ENCODE results near the gene ARTN. TPM values are rescaled to one million over a fixed set of nuclear protein-coding genes. Genes with fewer than 3 reads are reported as not detected.
A peak's percentile ranks its signal among the peaks of the same experiment; 100 is the strongest.

ARTN gene
- total and polyA plus RNA-seq, 9 of the 15 experiments (the other 6 are each of a cell fraction or from before 2014, with no cell fraction given): 0.06 to 0.38 TPM; not detected in 7

DNA sequence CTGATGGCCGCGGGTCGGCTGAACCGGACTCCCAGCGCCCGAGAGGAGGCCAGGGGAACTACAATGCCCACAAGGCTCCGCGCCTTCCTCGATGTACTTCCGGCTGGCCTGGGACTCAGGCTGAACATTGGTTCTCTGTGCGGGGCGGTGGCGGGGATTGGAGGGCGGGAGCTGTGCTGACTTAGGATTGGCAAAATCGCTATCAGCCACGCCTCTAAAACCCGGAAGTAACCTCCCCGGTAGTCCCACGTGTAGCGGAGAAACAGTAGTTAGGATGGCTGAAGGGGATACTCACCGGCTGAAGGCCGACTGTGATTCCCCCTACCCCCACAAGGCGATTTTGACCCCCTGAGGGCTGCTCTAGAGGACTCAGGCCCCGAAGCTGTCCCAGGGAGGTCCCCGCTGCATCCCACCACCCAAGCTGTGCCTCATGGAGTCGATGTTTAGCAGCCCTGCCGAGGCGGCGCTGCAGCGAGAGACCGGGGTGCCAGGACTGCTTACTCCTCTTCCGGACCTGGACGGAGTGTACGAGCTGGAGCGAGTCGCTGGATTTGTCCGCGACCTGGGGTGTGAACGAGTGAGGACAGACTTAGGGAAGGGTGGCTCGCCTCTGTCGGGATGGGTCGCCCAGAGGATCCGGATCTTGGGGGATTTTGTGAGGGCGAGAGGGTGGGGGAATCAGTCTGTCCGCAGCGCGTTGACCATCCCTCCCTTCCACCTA, 36.3 kb downstream of the ARTN start, which contains the start of gene DPH2 (continued):
- TF ChIP-seq, protein P1, sequence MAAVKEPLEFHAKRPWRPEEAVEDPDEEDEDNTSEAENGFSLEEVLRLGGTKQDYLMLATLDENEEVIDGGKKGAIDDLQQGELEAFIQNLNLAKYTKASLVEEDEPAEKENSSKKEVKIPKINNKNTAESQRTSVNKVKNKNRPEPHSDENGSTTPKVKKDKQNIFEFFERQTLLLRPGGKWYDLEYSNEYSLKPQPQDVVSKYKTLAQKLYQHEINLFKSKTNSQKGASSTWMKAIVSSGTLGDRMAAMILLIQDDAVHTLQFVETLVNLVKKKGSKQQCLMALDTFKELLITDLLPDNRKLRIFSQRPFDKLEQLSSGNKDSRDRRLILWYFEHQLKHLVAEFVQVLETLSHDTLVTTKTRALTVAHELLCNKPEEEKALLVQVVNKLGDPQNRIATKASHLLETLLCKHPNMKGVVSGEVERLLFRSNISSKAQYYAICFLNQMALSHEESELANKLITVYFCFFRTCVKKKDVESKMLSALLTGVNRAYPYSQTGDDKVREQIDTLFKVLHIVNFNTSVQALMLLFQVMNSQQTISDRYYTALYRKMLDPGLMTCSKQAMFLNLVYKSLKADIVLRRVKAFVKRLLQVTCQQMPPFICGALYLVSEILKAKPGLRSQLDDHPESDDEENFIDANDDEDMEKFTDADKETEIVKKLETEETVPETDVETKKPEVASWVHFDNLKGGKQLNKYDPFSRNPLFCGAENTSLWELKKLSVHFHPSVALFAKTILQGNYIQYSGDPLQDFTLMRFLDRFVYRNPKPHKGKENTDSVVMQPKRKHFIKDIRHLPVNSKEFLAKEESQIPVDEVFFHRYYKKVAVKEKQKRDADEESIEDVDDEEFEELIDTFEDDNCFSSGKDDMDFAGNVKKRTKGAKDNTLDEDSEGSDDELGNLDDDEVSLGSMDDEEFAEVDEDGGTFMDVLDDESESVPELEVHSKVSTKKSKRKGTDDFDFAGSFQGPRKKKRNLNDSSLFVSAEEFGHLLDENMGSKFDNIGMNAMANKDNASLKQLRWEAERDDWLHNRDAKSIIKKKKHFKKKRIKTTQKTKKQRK (IDR thresholded peaks at IDR 0.05; ENCODE audit: borderline replicate concordance, low read depth, low read length): peak; percentile 67; the same call in 1 of the 2 replicates
- TF ChIP-seq AFF1 (IDR thresholded peaks at IDR 0.05; ENCODE audit: low read depth in 1 of 2, partially characterized antibody in 2 of 2): peak; percentile 17 to 87
- TF ChIP-seq CHD2 (IDR thresholded peaks at IDR 0.05; ENCODE audit: low read depth, low read length): peak; percentile 61; the same call in 1 of the 2 replicates
- no peak for TF ChIP-seq HLTF (IDR thresholded peaks at IDR 0.05)
- no peak for TF ChIP-seq MCM3 (IDR thresholded peaks at IDR 0.05)
- TF ChIP-seq TGIF2 (CRISPR knock-in tag; IDR thresholded peaks at IDR 0.05): no peak
- no peak for TF ChIP-seq STAT5B (CRISPR knock-in tag; IDR thresholded peaks at IDR 0.05)
- TF ChIP-seq PCBP1 (IDR thresholded peaks at IDR 0.05; ENCODE audit: low read depth, low read length, poor library complexity, severe bottlenecking): no peak
- no peak for TF ChIP-seq KHSRP (IDR thresholded peaks at IDR 0.05)
- no peak for TF ChIP-seq ZNF224 (CRISPR knock-in tag; IDR thresholded peaks at IDR 0.05)
- 0 out of 2 replicates have a peak, but pooled peaks have one; percentile 22 for TF ChIP-seq OTX1 (CRISPR knock-in tag; IDR thresholded peaks at IDR 0.05)
- TF ChIP-seq SAP30 (IDR thresholded peaks at IDR 0.05; ENCODE audit: borderline replicate concordance, insufficient read depth, low read depth, low read length, poor library complexity, severe bottlenecking): peak; percentile 100
- no peak for TF ChIP-seq COPS2 (conservative IDR thresholded peaks at IDR 0.05)
- peak; percentile 37; the same call in 1 of the 2 replicates for TF ChIP-seq LEF1 (IDR thresholded peaks at IDR 0.05)
- no peak for TF ChIP-seq ZNF354B (CRISPR knock-in tag; IDR thresholded peaks at IDR 0.05)
- TF ChIP-seq SP2 (IDR thresholded peaks at IDR 0.05; ENCODE audit: extremely low read depth, low read depth, low read length, poor library complexity, severe bottlenecking): peak; percentile 69
- peak; percentile 51; the same call in 1 of the 2 replicates for TF ChIP-seq POLR2AphosphoS5 (IDR thresholded peaks at IDR 0.05; ENCODE audit: control insufficient read depth, insufficient read depth, low read depth, low read length)
- no peak for TF ChIP-seq ZNF583 (CRISPR knock-in tag; IDR thresholded peaks at IDR 0.05)
- peak; percentile 69; the same call in 1 of the 2 replicates for TF ChIP-seq JUN (IDR thresholded peaks at IDR 0.05; ENCODE audit: borderline replicate concordance, low read depth, low read length)
- 0 out of 2 replicates have a peak, but pooled peaks have one; percentile 35 for TF ChIP-seq JUN (CRISPR knock-in tag; IDR thresholded peaks at IDR 0.05; ENCODE audit: borderline replicate concordance)
- peak; percentile 39; the same call in 1 of the 2 replicates for TF ChIP-seq RAD51 (IDR thresholded peaks at IDR 0.05; ENCODE audit: borderline replicate concordance, low read depth)
- 0 out of 2 replicates have a peak, but pooled peaks have one; percentile 1 for TF ChIP-seq NFE2 (IDR thresholded peaks at IDR 0.05; ENCODE audit: low read depth)

Data from K562 (cell line).